Neural cell (in vitro differentiated cells): ENCODE measurements around the gene TIGD1.

ENCODE experiments used
- EP300 ChIP-seq: fragments of 450-650 bp; conservative IDR thresholded peaks from 2 replicates; pipeline ENCODE4 v1.6.1; 2014; ENCODE audit warnings: antibody characterized with exemption, mild to moderate bottlenecking, moderate library complexity; ENCODE audit not compliant: poor library complexity, severe bottlenecking
- EZH2 ChIP-seq: fragments of 200-600, 300-800 bp; shearing (Covaris generic), sonication (generic); IDR thresholded peaks from 2 replicates; pipeline ENCODE4 v1.6.1; 2014; ENCODE audit warnings: antibody characterized with exemption, low read length, borderline replicate concordance, mild to moderate bottlenecking; ENCODE audit not compliant: insufficient read depth, poor library complexity, severe bottlenecking
- MXI1 ChIP-seq: fragments of 450-650 bp; conservative IDR thresholded peaks from 2 replicates; pipeline ENCODE4 v1.6.1; 2014; ENCODE audit warnings: antibody characterized with exemption, mild to moderate bottlenecking; ENCODE audit not compliant: poor library complexity, severe bottlenecking
- POLR2AphosphoS5 ChIP-seq: IDR thresholded peaks from 2 replicates; pipeline ENCODE4 v1.6.1; 2012
- SMC3 ChIP-seq: fragments of 450-650 bp; conservative IDR thresholded peaks from 2 replicates; pipeline ENCODE4 v1.6.1; 2014; ENCODE audit warnings: antibody characterized with exemption, mild to moderate bottlenecking, moderate library complexity; ENCODE audit not compliant: poor library complexity
- TAF1 ChIP-seq: IDR thresholded peaks from 2 replicates; pipeline ENCODE4 v1.6.1; 2012; ENCODE audit warnings: low read depth
- TF ChIP-seq, protein P1 (sequence below): fragments of 450-650 bp; IDR thresholded peaks from 2 replicates; pipeline ENCODE4 v1.5.1; 2014; ENCODE audit warnings: antibody characterized with exemption, mild to moderate bottlenecking, moderate library complexity; ENCODE audit not compliant: poor library complexity, severe bottlenecking

DNA sequence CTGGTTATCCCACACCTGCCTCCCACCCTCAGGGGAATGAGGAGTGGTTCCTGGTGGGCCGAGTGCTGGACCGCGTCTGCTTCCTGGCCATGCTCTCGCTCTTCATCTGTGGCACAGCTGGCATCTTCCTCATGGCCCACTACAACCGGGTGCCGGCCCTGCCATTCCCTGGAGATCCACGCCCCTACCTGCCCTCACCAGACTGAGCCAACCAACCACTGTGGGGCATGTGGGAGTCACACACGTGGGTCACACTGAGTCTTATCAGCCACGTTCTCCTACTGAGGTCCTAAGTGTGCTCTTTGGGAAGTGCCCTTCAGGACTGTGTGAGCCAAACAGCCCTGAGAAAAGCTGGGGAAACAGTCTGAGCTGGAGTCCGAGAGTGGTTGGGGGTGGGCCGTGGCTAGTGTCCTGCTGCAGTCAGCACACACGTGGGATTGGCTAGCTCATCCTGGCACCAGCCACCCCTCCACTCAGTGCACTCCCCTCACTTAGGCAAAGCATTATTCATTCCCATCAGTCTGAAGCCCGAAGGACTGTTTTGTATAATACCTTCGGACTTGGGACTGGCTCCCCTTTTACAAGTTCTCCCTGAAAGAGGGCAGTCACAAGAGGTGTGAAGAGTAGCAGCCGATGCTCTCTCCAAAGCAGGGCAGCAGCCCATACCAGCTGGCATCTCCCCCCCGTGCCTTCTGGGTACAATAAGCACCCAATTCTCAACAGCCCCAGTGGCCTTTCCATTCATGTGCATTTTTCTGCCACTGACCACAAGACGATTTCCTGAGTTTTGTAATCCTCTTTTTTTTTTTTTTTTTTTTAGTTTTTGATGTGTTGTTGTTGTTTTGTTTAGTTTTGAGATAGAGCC, 4.6 kb downstream of the TIGD1 start:
- TF ChIP-seq, protein P1, sequence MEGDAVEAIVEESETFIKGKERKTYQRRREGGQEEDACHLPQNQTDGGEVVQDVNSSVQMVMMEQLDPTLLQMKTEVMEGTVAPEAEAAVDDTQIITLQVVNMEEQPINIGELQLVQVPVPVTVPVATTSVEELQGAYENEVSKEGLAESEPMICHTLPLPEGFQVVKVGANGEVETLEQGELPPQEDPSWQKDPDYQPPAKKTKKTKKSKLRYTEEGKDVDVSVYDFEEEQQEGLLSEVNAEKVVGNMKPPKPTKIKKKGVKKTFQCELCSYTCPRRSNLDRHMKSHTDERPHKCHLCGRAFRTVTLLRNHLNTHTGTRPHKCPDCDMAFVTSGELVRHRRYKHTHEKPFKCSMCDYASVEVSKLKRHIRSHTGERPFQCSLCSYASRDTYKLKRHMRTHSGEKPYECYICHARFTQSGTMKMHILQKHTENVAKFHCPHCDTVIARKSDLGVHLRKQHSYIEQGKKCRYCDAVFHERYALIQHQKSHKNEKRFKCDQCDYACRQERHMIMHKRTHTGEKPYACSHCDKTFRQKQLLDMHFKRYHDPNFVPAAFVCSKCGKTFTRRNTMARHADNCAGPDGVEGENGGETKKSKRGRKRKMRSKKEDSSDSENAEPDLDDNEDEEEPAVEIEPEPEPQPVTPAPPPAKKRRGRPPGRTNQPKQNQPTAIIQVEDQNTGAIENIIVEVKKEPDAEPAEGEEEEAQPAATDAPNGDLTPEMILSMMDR: no peak
- TF ChIP-seq SMC3: no peak
- no peak for TF ChIP-seq EZH2
- no peak for TF ChIP-seq TAF1
- no peak for TF ChIP-seq MXI1
- no peak for TF ChIP-seq EP300
- no peak for TF ChIP-seq POLR2AphosphoS5
